GM11168 (cell line): Measurements from ENCODE around the gene EIF6.

Experiments
- in situ Hi-C: fragments of 300-500 bp; cut with MboI; formaldehyde crosslinking; loops from one replicate; pipeline ENCODE4 v1.12.0; 2022; ENCODE audit warnings: low sequenced_read_pairs; ENCODE audit not compliant: unreplicated experiment

Gene EIF6

GRCh38 chr20:35296101-35296554, 11.6 kb upstream of the EIF6 start:
- in situ Hi-C loops: no loop called here

- in situ Hi-C loops: no loop called here
These were observed 11.1 kb upstream of the EIF6 start for GRCh38 chr20:35295674-35296073.

- in situ Hi-C loops: no loop called here
These were observed 10.5 kb upstream of the EIF6 start for GRCh38 chr20:35295058-35295457.

DNA sequence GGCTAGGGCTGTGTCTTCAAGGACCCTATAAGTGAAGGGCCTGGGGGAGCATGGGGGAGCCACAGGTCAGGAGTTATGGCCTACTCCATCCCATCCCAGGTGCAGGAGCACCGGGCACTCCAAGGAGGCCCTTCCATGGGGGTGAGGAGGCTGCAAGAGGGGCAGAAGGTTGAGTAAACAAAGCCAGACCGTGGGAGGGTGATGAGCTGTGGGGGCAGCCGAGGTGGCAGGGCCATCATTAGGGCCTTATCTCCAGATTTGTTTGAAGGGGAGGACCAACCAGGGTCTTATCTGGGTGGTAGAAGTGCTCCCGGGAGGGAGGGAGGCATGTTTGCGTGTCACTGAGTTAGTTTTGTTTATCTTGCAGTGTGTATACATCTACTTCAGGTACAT, 9.7 kb upstream of the EIF6 start:
- in situ Hi-C loops: no loop called here

- in situ Hi-C loops: no loop called here
These were observed 9.0 kb upstream of the EIF6 start for GRCh38 chr20:35293303-35294292.

DNA sequence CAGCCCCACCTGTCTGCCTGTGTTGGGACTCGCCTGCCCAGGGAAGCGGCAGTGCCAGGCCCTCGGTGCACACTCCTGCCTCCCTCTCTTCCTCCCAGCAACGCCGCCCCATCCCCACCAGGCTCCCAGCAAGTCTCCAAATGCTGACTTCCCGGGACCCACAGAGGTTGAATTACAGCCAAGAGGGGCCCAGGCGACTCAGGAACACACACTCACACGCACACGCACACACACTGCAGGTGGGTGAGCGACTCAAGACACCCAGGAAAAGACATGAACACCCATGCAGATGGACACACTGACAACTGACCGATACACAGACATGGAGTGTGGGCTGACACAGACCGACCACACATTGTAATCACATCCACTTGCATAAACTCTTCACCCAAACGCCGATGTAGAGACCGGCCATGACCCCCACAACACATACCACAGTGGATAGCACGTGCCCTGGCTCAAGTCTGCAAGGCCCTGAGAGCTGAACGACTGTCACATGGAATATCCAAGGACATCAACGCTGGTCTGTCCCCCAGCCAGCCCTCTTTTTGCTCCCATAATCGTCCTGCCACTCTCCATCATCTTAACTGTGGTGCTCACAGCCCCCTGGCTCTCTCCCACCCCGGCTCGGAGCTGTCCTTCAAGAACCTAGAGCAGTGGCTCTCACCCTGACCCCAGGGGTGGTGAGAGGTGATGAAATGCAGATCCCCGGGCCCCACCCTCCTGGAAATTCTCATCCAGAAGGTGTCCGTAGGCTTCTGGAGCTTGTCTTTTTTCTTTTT, 8.1 kb upstream of the EIF6 start:
- in situ Hi-C loops: no loop called here

GRCh38 chr20:35291654-35292503, 7.3 kb upstream of the EIF6 start, which contains the start of gene FAM83C:
FAM83C (minus strand) TSS chr20:35292425; CDS start chr20:35292304, 121 bp downstream.
- in situ Hi-C loops: no loop called here

- in situ Hi-C loops: no loop called here
These were observed 6.4 kb upstream of the EIF6 start for GRCh38 chr20:35290887-35291417.

DNA sequence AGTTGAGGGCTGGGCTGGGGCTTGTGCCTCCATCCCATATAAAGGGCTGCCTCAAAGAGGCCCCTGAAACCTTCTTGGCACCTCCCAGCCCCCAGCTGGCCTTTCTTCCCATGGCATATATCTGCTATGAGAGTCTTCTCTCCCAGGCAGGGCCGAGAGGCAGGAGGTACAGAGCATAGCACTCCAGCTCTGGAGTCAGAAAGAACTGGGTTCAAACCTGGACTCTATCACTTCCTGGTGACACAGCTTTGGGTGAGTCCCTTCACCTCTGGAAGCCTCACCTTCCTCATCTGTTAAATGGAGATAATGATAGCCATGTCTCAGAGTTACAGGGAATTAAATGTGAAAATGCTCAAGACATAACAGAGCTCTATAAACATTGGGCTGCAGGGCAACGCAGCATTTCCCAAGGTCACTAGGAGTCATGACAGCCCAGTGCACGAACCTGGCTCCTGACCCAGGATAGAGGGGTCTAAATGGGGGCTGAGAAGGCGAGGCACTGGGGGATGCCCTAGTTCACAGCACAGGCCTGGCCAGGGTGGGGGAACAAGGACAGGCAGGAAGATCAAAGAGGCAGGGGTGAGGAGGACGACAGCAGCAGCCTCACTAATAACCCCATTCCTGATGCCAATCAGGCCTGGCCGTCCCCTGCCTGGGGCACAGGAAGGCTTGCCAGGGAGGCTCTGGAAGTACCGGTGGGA, 5.8 kb upstream of the EIF6 start:
- in situ Hi-C loops: no loop called here

GRCh38 chr20:35288325-35289060, 3.9 kb upstream of the EIF6 start:
- in situ Hi-C loops: no loop called here

GRCh38 chr20:35287509-35288324, 3.1 kb upstream of the EIF6 start:
- in situ Hi-C loops: no loop called here

GRCh38 chr20:35286899-35287508, 2.4 kb upstream of the EIF6 start:
- in situ Hi-C loops: no loop called here

- in situ Hi-C loops: no loop called here
These were observed 1.7 kb upstream of the EIF6 start for GRCh38 chr20:35286077-35286898.

DNA sequence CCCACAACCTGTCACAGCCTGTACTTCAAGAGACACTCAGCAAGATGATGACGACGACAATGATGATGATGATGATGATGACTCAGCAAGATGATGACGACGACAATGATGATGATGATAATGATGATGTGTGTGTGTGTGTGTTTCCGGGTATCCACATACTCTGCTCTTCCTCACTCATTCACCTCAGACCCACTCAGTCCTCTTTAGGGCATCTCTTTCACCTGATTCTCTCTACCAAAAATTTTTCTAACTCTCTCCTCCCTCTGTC, 1.2 kb upstream of the EIF6 start:
- in situ Hi-C loops: no loop called here

- in situ Hi-C loops: no loop called here
These were observed 627 bp upstream of the EIF6 start for GRCh38 chr20:35284992-35285805.
